GM21447 (cell line): Measurements from ENCODE around the gene RTL10.

ENCODE experiments used
- ATAC-seq: cut with Tn5 transposase; IDR thresholded peaks from one replicate; pipeline ENCODE4 v1.9.1; 2021; ENCODE audit not compliant: unreplicated experiment

Gene RTL10, protein sequence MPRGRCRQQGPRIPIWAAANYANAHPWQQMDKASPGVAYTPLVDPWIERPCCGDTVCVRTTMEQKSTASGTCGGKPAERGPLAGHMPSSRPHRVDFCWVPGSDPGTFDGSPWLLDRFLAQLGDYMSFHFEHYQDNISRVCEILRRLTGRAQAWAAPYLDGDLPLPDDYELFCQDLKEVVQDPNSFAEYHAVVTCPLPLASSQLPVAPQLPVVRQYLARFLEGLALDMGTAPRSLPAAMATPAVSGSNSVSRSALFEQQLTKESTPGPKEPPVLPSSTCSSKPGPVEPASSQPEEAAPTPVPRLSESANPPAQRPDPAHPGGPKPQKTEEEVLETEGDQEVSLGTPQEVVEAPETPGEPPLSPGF

DNA sequence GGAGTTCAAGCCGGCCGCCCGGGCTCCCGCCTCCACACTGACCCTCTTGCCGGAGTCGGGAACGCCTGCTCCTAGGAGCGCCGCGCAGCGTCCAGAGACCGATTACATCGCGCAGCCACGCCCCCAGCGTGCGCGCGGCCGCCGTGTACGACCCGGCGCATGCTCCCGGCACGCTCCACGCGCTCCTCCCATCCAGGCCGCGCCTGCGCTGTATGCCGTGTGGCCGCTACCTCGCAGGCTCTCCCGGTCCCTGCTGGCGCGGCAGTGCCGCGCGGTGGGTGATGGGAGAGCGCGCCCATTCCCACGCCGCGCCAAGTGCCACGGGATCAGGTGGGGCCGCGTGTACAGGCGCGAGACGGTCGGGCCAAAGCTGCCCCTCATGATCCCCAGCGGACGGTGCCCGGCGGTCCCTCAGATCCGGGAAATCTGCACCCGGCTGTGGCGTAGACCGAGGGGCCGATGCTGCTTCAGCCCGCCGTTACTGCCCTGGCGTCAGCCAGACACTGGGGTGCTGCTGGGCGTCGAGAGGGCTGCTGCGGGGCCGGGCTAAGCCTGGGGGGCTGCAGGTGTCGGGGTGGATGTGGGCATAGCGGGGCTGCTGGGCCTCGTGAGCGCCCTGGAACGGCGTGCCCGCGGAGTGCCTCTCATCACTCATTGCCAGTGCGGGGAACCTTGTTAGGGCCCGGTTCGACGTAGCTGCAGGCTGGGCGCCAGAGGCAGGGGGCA, at the start of gene RTL10, which contains the start of gene GNB1L:
TSS of gene RTL10 (minus strand) at position 97 of the 726 bp plus-strand sequence. CDS start 2,613 bp downstream, outside the sequence.
TSS of gene GNB1L (minus strand) at position 97 of the 726 bp plus-strand sequence. CDS start 33,519 bp downstream, outside the sequence.
- peak; percentile 76 for ATAC-seq

- no peak for ATAC-seq
These were observed 49.6 kb upstream of the RTL10 start for GRCh38 chr22:19904174-19904856.

GRCh38 chr22:19903513-19903912, 48.8 kb upstream of the RTL10 start:
- ATAC-seq = no peak

GRCh38 chr22:19903031-19903430, 48.4 kb upstream of the RTL10 start:
- ATAC-seq = no peak

DNA sequence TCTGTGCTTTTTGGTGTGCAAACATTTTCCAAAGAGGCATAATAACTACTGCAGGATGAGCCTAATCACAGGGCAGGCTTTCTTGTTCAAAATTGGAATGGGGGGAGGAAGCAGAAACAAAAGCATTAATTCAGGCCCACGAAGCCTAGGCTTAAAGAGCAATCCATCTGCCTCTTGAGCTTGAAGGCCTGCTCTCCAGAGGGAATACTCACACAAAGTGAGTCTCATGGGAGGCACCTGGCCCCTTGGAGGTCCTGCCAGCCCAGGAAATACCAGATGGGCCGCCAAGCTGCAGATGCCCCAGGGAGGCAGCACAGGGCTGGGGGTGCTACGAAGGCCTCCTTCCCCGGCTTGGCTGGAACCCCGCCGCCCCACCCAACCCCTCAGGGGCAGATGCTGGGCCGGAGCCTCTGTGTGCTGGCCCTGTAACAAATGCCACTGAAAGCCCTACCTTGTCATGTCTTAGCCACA, 47.6 kb upstream of the RTL10 start:
- no peak for ATAC-seq

DNA sequence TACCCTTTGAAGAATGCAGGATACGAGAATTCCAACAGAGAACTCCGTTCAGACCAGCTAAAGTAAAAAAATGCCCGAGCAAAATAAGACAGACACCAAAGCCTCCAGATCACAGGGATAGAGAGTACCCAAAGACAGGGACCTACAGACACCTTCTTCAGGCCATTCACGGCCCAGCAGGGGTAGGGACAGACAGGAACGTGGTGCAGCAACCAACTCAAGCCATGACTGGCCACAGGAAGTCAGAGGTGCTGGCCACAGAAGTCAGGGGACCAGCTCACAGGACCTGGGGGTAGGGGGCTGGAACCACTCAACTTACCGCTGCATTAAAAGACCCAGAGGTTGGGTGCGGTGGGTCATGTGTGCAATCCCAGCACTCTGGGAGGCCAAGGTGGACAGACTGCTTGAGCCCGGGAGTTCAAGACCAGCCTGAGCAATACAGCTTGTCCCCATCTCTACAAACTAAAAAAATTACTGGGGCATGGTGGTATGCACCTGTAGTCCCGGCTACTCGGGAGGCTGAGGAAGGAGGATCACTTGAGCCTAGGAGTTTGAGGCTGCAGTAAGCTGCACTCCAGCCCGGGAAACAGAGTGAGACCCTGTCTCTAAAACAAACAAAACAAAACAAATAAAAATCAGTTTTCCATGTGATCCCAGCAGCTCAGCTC, 47.0 kb upstream of the RTL10 start:
- no peak for ATAC-seq

GRCh38 chr22:19900707-19901436, 46.2 kb upstream of the RTL10 start:
- ATAC-seq = no peak

DNA sequence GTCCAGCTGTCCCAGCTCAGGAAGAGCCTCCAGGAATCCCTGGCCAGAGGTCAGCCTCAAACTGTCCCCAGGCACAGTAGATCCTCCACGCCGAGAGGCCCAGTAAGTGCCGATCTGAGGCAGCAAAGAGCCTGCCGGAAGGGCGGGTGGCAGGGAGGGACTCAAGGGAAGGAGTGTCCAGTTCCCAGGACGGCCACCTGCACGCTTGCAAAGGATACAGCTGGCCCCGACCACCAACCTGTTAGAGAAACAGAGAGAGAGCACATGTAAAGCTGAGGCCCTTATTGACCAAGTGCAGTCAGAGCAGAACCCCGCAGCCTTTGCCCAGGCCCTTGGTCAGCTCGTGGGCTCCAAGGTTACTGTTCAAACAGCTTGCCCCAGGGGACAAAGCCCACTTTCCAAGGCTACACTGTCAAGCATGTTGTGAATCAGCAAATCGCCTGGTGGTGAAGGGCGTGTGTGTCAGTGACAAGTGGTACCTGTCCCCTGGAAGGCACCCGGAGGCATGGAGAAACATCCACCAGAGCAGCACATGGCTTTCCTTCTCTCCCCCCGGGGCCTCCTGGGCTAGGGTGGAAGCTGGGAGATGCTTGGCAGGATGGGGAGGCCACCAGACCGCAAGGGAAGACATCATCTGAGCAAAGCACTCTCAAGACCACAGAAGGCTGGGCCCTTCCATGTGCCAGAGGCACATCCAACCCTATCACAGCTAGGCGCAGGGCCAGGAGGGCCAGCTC, 44.3 kb upstream of the RTL10 start:
- no peak for ATAC-seq

DNA sequence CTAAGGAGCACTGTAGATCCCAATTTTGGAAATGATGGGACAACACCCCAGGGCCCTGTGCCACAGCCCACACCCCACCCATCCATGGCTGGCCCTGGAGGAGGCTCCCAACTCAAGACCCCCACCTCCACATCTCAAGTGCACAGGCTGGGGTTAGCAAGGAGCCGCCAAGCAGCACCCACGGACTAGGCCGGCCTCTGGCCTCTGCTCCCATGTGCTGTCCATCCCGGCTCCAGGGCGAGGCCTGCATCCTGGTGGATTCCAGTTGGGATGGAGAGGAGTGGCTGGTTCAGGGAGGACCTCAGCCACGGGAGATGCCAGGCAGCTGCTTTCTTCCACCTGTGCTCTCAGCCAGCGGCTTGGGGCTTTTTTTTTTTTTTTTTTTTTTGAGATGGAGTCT, 43.5 kb upstream of the RTL10 start:
- ATAC-seq = no peak

GRCh38 chr22:19897726-19898125, 43.1 kb upstream of the RTL10 start:
- no peak for ATAC-seq

- no peak for ATAC-seq
These were observed 42.1 kb upstream of the RTL10 start for GRCh38 chr22:19896665-19897355.

DNA sequence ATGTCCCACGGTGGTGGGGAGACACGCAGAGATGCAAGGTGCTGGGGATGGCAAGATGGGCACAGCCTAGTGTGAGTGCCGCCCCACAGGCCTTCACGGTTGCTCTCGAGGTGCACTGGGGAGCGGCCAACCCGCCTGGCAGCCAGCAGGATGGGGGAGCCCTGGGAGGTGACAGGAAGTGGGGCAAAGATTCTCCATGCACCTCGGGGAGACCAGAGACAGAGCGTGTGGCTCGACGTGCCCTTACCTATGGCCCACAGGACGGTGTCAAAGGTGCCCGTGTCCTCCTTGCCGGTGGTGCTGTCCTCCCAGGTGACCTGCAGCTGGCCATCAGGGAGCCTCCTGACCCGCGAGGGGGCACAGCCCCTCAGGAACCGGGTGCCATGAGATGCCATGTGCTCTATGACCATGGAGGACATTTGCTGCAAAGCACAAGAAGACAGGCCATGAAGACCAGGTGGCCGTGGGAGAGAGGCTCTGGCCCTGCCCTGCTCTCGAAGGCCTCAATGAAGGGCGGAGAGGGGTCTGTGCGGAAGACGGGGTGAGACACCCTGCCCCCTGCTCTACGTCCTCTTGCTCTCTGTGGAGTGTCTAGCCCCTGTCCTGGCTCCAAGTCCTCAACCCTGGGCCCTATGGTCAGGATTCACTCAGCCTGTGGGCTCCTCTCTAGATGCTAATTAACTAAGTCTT, 40.6 kb upstream of the RTL10 start:
- no peak for ATAC-seq

- no peak for ATAC-seq
These were observed 38.7 kb upstream of the RTL10 start for GRCh38 chr22:19893363-19893762.

GRCh38 chr22:19892925-19893324, 38.3 kb upstream of the RTL10 start:
- no peak for ATAC-seq

DNA sequence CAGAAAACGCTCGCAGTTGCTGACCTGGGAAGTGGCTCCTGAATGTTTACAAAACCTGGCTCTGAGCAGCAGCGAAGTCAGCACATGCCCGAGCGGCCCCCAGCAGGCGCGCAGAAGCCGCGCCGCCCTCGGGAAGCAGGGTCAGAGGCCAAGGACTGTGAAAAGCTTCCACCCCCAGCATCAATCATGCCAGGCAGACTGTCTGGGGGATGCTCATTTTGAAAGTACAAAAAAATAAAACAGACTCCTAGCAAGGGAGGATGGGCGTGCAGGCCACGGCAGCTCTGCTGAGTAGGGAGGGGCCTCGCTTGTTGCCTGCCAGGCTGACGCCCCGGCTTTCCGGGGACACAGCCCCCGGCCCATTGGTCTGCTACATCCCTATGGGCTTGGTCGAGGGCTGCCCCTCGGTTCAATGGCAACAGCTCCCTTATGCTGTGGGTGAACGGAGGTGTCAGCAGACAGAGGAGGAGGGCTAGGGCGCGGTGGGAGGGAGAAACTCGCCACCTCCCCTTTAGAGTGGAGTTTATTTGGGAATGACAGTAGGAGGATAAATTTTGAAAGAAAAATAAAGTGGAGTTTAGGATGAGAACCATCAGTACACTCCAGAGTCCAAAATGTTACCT, 37.7 kb upstream of the RTL10 start:
- ATAC-seq = no peak

GRCh38 chr22:19891317-19892256, 36.9 kb upstream of the RTL10 start:
- peak; percentile 59 for ATAC-seq
